GM18502 (cell line): ENCODE measurements around the gene GRIK2.

Experiments
- ATAC-seq: cut with Tn5 transposase; IDR thresholded peaks from one replicate; pipeline ENCODE4 v1.9.1; 2021; ENCODE audit warnings: mild to moderate bottlenecking; ENCODE audit not compliant: unreplicated experiment, poor library complexity

The GRIK2 gene

DNA sequence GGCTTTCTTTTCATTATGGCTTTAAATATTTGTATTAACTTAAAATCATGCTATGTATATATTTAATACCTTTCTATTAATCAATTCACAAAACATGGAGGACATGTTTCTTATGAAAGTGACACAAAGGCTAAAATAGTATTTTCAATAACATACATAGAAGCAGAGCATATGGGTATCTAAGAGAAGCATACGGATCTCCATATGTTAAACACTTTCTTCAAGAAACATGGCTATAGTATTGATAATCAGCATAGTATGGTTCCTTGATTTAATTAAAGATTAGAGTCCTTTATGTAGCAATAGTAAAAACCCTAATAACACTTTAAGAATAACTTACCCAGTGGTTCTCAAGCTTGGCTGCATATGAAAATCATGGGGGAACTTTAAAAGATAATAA is 58.5 kb downstream of the GRIK2 start:
- no peak for ATAC-seq

DNA sequence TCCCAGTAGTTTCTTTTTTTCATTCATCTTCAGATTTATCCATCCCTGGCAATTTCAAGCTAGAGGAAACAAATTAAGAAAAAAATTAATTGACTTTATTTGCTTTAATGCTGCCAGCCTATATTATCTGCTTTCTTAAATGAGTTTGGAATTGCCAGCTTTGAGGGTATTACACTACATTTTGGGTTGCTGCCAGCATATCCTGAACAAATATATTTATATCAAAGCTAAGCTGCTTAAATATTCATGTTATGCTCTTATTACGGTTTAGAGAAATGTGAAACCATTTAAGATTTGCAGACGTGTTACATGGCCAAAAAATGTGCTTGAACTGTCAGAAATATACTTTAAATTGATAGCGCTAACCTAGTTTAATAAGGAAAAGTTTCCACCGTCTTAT is 59.7 kb downstream of the GRIK2 start:
- ATAC-seq = no peak

GRCh38 chr6:101454106-101454676 is 60.7 kb downstream of the GRIK2 start:
- no peak for ATAC-seq

- no peak for ATAC-seq
These were observed 64.8 kb downstream of the GRIK2 start for GRCh38 chr6:101458336-101458735.

GRCh38 chr6:101458826-101459225 is 65.3 kb downstream of the GRIK2 start:
- no peak for ATAC-seq

DNA sequence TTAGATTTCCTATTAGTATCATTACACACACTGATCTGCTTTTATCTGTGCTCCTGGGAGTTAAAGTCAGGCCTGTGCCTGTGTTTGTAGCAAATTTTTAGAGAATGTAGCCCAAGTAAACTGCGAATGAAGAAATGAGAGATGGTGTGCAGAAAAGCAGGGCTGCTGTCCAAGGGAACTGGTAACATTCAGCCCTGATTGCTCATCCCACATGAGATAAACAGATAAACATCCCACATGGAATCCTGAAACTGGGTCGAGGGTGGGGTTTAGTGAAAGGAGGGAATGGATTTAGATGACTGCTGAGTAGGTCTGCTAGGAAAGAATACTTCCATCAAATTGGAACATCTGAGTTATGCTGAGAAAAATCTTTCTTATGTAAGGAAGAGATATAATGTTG is 69.1 kb downstream of the GRIK2 start:
- ATAC-seq = no peak

GRCh38 chr6:101465863-101466262 is 72.4 kb downstream of the GRIK2 start:
- no peak for ATAC-seq

DNA sequence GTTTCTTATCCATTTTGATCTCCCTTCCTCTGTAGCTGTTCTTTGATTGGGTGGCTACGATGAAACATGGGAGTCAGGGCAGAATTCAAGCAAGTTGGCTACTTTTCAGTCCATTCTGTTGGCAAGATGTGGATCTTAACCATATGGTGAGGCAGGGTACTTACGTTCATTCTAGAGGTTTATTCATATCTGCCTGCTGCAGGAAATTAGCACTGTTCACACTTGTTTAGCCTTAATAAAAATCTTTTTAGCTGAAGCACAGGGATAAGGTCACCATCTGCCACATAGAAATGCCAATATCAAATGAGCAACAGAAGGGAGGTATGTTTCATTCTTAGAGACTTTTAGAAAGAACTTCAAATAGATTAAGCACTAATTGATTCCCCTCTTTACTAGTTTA is 83.9 kb downstream of the GRIK2 start:
- ATAC-seq = no peak

GRCh38 chr6:101478891-101479290 is 85.4 kb downstream of the GRIK2 start:
- ATAC-seq = no peak

- ATAC-seq = no peak
These were observed 89.1 kb downstream of the GRIK2 start for GRCh38 chr6:101482606-101483005.

GRCh38 chr6:101484781-101485180 is 91.3 kb downstream of the GRIK2 start:
- no peak for ATAC-seq

DNA sequence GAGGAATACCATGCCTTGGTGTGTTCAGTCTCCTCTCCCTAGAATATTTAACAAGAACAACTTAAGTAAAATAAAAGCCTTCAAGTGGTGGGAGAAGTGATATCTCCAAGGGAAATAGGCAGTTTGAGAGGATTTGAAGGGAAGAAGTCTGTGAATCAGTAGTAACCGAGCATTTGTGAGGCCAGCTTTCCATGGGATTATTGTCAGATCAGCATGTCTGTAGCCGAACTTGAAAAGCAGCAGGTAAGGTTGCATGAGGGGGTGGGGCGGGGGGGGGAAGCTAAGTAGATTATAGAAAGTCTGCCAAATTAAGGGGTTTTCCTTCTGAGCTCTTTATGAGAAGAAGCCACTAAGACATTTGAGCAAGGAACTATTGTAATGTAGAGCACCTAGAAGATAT is 92.6 kb downstream of the GRIK2 start:
- ATAC-seq = no peak

- ATAC-seq = no peak
These were observed 93.2 kb downstream of the GRIK2 start for GRCh38 chr6:101486726-101487125.

- ATAC-seq = no peak
These were observed 95.9 kb downstream of the GRIK2 start for GRCh38 chr6:101489456-101489855.

DNA sequence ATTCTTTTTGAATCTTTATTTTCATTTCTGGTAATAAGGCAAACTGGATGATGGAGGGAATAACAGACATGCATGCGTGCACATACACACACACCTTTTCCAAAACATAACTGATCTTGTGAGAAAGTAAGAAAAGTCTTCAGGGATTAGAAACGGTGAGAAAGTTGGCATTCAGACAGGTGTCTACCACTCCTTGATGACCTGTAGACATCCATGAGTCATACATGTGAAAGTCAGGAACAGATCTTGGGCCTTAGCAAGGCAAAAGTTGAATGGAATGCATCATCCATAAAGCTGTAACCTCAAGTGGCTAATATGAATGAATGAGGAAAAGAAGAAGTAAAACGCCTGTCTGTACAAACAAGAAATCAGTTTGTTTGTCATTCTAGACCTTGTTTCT is 97.3 kb downstream of the GRIK2 start:
- no peak for ATAC-seq

- no peak for ATAC-seq
These were observed 109.3 kb downstream of the GRIK2 start for GRCh38 chr6:101502818-101503217.

GRCh38 chr6:101509536-101509935 is 116.0 kb downstream of the GRIK2 start:
- ATAC-seq = no peak

GRCh38 chr6:101513181-101513580 is 119.7 kb downstream of the GRIK2 start:
- no peak for ATAC-seq

DNA sequence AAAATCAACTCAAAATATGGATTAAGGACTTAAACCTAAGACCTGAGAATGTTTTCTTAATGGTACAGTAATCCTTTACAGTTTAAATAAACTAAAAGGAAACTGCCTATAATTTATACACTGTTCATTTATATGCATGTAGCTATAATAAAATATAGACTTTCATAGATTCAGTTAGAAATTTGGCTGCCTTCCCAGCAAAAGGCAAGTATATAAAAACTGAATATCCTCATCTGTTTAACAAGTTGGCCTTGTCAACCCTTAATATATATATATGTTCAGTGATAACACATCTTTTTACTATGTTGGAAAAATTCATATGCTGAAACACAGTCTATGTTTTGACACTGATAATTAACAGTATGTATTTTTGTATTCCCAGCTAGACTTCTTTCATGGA is 123.1 kb downstream of the GRIK2 start:
- ATAC-seq = no peak

GRCh38 chr6:101517632-101518031 is 124.1 kb downstream of the GRIK2 start:
- peak; percentile 73 for ATAC-seq

DNA sequence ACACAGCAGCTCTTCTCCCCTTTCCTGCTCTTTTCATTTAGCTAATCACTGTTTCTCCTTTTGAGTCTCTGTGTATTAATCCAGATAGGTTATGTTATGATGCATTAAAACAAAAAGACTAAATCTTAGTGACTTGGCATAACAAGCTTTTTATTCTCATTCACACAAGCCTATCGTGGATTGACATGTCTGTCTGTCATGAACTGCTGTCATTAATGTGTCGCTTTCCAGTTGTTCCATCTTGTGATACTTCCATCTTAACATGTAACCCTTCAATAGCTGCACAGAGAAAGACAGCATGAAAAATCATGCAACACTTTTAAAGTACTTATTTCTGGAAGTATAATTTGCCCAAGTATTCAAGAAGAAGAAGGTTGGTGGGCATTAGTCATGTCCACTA is 128.7 kb downstream of the GRIK2 start:
- no peak for ATAC-seq

DNA sequence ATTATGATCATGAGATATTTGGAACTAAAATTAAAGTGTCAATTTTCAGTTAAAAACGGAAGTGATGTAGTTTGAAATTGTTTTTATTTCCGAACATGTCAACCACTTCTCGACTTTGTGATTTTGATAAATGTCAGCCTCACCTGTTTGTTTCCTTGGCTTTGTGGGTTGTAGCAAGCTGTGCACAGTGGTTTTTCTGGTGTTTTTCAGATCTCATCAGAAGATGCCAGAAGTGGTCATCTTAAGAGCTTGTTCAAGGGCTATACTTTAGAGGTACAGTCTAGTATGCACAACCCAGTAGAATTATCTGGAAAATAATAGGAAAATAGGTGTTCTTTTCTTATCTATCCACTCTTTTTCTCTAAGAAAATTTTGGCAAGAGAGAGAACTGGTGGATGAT is 134.0 kb downstream of the GRIK2 start:
- ATAC-seq = no peak

DNA sequence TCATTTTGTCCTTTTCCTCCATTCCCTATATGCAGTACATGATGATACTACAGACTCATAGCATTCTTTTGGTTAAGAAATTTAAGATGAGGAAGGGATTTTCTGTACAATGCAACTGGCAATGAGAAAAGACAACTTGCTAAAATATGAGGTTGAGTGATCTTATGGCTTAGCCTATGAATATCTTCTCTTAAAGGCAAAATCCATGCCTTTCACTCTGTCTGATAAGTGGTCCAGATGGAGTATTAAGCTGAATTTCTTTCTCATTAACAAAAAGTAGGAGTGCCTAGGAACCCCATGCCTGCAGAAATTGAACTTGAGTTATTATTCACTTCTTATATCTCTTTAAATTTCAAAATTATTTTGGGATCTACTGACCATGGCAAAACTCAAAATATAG is 135.3 kb downstream of the GRIK2 start:
- ATAC-seq = no peak
